Measurements from ENCODE around the gene ING5. TPM values are rescaled to one million over a fixed set of nuclear protein-coding genes. Genes with fewer than 3 reads are reported as not detected.

The ING5 gene
- total RNA-seq, 4 donors from 2014 or later: 33.1 to 105 (median 73.5) TPM

GRCh38 chr2:241673797-241674725, 27.8 kb upstream of the ING5 start:
- Histone ChIP-seq H3K27me3 (no peaks in the 10 kb centered on the region), H3K36me3 (peaks cover 0 to 72% (median 0%) of the 10 kb centered on the region in 3 donors), H3K4me3 (no peak overlapping the region), H3K9me3 (no peaks in the 10 kb centered on the region), H3K27ac (no peak overlapping the region), H3K4me1 (no peaks in the 10 kb centered on the region)
- DNase-seq: no peak
- TF ChIP-seq POLR2A (IDR thresholded peaks at IDR 0.05): no peak

- DNase-seq: no peak
- Histone ChIP-seq H3K36me3 (peaks cover 0 to 54% (median 0%) of the 10 kb centered on the region in 3 donors), H3K27me3 (no peaks in the 10 kb centered on the region), H3K27ac (no peak overlapping the region), H3K9me3 (no peaks in the 10 kb centered on the region), H3K4me3 (no peak overlapping the region), H3K4me1 (no peaks in the 10 kb centered on the region)
- no peak for TF ChIP-seq CTCF (IDR thresholded peaks at IDR 0.05)
- no peak for TF ChIP-seq POLR2A (IDR thresholded peaks at IDR 0.05)
Observed at GRCh38 chr2:241675885-241676284, 26.0 kb upstream of the ING5 start.

- H3K27me3 ChIP-seq: no peaks in the 10 kb centered on the region
- no peak for DNase-seq
- H3K36me3 ChIP-seq: peaks cover 0 to 52% (median 0%) of the 10 kb centered on the region in 3 donors
- H3K4me1 ChIP-seq: no peaks in the 10 kb centered on the region
- no peaks in the 10 kb centered on the region for H3K9me3 ChIP-seq
- H3K4me3 ChIP-seq: no peak overlapping the region
- TF ChIP-seq CTCF (IDR thresholded peaks at IDR 0.05) (no peak), POLR2A (IDR thresholded peaks at IDR 0.05) (no peak)
- H3K27ac ChIP-seq: no peak overlapping the region
Observed at GRCh38 chr2:241676665-241677064, 25.2 kb upstream of the ING5 start.

GRCh38 chr2:241677392-241677791, 24.4 kb upstream of the ING5 start:
- no peak overlapping the region for H3K27ac ChIP-seq
- no peak overlapping the region for H3K4me3 ChIP-seq
- no peaks in the 10 kb centered on the region for H3K4me1 ChIP-seq
- TF ChIP-seq CTCF (IDR thresholded peaks at IDR 0.05) (no peak), POLR2A (IDR thresholded peaks at IDR 0.05) (no peak)
- H3K36me3 ChIP-seq: peaks cover 0 to 49% (median 0%) of the 10 kb centered on the region in 3 donors
- no peaks in the 10 kb centered on the region for H3K27me3 ChIP-seq
- DNase-seq: no peak
- no peaks in the 10 kb centered on the region for H3K9me3 ChIP-seq

GRCh38 chr2:241678307-241678706, 23.5 kb upstream of the ING5 start:
- no peak overlapping the region for H3K27ac ChIP-seq
- no peak for DNase-seq
- no peak overlapping the region for H3K4me3 ChIP-seq
- no peaks in the 10 kb centered on the region for H3K9me3 ChIP-seq
- no peaks in the 10 kb centered on the region for H3K4me1 ChIP-seq
- TF ChIP-seq POLR2A (IDR thresholded peaks at IDR 0.05) (no peak), CTCF (IDR thresholded peaks at IDR 0.05) (no peak)
- peaks cover 0 to 40% (median 0%) of the 10 kb centered on the region in 3 donors for H3K36me3 ChIP-seq
- H3K27me3 ChIP-seq: no peaks in the 10 kb centered on the region

- Histone ChIP-seq H3K27ac (no peak overlapping the region), H3K27me3 (no peaks in the 10 kb centered on the region), H3K4me3 (no peak overlapping the region), H3K4me1 (no peaks in the 10 kb centered on the region), H3K9me3 (no peaks in the 10 kb centered on the region), H3K36me3 (peaks cover 0 to 39% (median 0%) of the 10 kb centered on the region in 3 donors)
- TF ChIP-seq CTCF (IDR thresholded peaks at IDR 0.05): no peak
- TF ChIP-seq POLR2A (IDR thresholded peaks at IDR 0.05): no peak
- DNase-seq: no peak
Observed at GRCh38 chr2:241678784-241679540, 22.9 kb upstream of the ING5 start.
